ENCODE measurements around the gene EFNA5.

The EFNA5 gene

DNA sequence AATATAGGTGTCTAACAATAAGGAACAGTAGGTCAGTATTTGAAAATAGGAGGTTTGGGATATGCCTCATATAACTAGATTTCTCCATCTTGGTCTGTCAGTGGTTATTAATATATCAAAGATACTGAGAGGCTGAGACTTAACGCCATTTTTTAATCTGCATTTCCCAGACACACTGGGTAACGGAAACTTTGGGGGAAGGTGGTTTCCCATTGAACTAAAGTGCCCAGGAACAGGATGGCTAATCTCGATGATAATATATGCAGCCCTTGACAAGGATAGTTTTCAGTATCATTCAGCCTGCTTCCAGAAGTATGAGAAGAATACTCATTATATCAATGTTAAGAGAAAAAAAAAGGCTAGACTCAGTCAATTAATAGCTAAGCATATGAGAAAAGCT is 30.7 kb downstream of the EFNA5 start:
- DNase-seq (ENCODE audit: low read depth) = no peak

DNA sequence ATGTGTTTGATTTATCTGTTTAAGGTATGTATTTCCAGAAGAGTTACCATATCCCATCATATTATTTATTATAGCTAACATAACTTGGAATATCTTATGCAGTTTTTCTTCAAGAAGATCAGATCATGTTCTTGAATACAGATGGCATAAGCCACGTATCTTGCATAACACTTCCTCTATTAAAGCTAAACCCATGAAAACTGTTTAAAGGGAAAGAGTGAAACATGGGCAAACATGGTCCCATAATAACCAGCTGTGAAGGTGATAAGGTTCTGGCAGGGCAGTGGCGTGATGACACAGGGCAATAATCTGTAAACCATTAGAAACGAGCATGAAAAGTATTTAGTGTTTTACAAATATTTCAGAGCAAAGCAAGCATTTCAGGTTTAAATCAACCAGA is 34.2 kb downstream of the EFNA5 start:
- DNase-seq (ENCODE audit: low read depth) = no peak

DNA sequence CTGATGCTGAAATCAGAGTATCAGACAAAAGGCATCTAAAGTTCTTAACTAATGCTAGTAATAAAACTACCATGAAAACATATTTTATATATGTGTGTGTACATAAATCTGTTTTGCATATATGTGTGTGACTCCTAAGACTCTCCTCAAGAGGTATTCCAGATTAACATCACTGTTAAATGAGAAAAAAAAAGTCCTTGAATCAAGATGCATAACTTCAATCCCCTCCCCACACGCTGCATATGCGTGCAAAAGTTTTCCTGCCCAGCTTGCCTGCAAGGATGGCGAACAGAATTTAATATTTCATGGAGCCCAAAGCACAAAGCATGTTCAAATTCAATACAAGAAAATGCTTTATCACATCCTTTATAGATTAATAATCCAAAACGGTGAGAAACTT is 34.7 kb downstream of the EFNA5 start:
- DNase-seq (ENCODE audit: low read depth) = no peak

DNA sequence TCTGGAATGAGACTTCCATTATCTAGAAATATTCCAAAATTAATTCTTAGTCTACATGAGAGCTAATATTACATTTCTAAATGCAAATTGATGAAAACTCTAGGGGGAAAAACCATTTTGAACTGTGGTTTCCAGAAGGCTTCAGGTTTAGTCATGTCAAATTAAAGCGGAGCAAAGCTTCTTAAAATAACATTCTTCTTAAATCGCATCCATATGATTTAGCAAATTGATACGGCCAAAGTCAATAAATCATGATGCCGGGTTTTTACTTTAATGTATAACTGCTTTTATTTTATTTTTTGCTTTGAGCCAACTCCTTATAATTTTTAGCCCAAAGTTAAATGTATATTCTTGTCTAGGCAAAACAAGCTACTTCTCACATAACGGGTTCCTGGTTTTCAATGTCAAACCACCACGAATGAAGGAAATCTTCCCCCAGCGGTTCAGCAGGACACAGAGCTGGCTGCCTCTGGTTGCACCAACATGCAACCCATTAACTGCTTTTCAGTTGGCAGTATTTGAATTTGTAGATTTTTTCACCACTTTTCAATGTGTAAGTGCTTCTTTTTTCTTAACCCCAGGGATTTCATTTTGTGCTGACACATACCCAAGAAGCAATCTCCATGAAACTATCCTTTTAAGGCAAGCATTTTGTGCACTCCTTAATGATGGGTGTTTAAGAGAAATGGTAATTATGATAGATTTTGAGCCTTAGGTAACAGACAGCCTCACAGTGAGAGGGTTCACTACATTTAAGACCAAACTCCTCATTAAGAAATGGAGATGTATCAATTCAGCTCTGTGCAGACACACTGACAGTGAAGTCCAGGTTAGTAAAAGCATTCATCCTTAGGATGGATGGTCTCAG is 35.5 kb downstream of the EFNA5 start:
- DNase-seq (ENCODE audit: low read depth) = no peak

GRCh38 chr5:107633171-107633901 is 37.4 kb downstream of the EFNA5 start:
- no peak for DNase-seq (ENCODE audit: low read depth)

- no peak for DNase-seq (ENCODE audit: low read depth)
Observed at GRCh38 chr5:107631805-107632362, 38.9 kb downstream of the EFNA5 start.

DNA sequence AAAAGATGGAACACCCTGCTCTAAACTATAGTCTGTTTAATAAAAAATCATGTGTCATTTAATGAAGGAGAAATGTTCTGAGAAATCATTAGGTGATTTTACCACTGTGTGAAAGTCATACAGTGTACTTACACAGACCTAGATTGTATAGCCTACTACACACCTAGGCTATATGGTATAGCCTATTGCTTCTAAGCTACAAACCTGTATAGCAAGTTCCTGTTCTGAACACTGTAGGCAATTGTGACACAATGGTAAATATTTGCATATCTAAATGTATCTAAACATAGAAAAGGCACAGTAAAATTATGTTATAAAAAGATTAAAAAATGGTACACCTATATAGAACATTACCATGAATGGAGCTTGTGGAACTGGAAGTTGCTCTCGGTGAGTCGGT is 40.6 kb downstream of the EFNA5 start:
- no peak for DNase-seq (ENCODE audit: low read depth)

DNA sequence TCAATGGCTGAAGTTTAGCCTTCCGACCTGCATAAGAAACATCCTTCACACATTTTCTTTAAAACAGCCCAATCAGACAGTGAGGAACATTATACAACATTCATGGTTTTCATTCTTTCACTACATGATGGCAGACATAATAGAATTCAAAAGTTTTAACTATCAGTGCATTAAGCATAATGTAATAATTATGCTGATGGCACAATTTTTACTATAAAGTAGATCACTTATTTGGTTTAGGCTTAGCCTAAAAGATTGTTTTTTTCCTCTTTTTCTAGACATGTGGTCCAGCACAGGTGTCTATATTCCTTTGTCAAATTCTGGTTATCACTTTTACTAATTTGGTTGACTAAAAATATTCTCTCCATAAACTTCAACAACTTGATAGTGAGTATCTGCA is 46.5 kb downstream of the EFNA5 start:
- DNase-seq (ENCODE audit: low read depth) = no peak

GRCh38 chr5:107621089-107621488 is 49.6 kb downstream of the EFNA5 start:
- DNase-seq (ENCODE audit: low read depth) = no peak

DNA sequence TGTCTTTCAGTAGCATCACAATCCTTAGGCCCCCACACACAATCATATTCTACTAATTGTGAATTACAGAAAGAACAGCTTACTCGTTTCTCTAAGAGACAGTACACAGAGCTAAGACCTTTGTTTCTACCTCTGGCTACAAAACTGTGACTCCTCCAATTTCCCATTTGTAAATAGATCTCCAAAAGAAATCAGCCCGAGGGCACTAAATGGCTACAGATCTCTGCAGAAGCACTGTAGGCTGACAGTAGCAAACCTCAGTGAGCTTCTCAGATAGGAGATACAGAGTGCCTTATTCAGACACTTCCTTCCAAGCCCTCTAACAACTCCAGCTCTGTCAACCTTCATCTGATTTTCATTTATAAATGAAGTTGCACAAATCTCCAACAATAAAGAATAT is 51.0 kb downstream of the EFNA5 start:
- no peak for DNase-seq (ENCODE audit: low read depth)

DNA sequence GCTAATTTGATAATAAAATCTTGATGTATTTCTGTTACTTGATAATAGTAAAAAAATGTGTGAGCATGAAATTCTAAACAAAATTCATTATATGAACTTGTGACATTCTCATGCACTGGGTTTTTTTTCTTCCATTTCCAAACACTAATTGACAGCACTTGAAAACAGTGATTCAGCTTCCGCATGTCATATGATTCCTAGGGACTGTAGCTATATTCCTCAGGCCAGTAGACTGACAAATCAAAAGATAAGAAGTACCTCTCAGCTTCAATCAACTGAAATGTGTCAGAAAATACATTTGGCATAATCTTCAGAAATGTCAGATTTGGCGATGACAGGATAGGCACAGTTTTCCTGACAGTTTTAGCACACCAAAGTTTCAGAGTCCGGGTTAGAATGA is 52.5 kb downstream of the EFNA5 start:
- DNase-seq (ENCODE audit: low read depth) = no peak

GRCh38 chr5:107617052-107617451 is 53.7 kb downstream of the EFNA5 start:
- no peak for DNase-seq (ENCODE audit: low read depth)

DNA sequence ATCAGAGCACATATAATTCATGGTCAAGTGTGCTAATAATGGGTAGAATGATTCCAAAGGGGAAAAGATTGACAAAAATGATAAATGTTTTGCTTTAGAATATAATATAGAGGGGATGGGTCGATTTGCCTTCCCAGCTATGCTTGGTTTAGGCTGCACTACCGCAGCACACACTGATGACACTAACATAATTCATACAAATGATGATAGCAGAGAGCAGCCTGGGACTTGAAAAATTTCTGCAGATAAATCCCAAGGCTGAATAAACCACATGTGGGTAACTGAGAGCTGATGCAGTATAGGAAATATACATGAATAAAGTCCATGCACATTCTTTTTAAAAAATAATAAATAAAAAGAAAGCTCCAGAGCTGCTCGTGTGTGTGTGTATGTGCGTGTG is 54.5 kb downstream of the EFNA5 start:
- DNase-seq (ENCODE audit: low read depth) = no peak

- DNase-seq (ENCODE audit: low read depth) = no peak
Observed at GRCh38 chr5:107615299-107615817, 55.4 kb downstream of the EFNA5 start.

- no peak for DNase-seq (ENCODE audit: low read depth)
Observed at GRCh38 chr5:107612541-107612940, 58.2 kb downstream of the EFNA5 start.

GRCh38 chr5:107610798-107611197 is 59.9 kb downstream of the EFNA5 start:
- no peak for DNase-seq (ENCODE audit: low read depth)

GRCh38 chr5:107607671-107608345 is 62.9 kb downstream of the EFNA5 start:
- DNase-seq (ENCODE audit: low read depth) = no peak

DNA sequence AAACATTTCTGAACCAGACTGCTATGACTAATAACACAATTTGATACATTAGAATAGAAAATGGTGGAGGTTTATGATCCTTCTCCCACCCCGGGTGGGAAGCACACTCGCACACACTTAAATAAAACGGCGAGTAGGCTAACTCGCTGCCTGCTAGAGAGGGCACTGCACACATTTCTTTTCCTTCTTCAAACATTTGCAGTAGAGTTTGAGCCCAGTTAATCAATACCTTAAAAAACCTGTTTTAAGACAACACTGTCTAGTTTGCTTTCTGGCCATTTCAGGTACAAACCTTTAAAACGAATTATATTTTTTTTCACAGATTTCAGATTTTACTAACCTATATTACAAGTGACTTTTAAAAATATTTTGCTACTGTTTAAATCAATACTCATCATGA is 63.5 kb downstream of the EFNA5 start:
- DNase-seq (ENCODE audit: low read depth) = no peak

- DNase-seq (ENCODE audit: low read depth) = no peak
Observed at GRCh38 chr5:107605596-107606125, 65.1 kb downstream of the EFNA5 start.

DNA sequence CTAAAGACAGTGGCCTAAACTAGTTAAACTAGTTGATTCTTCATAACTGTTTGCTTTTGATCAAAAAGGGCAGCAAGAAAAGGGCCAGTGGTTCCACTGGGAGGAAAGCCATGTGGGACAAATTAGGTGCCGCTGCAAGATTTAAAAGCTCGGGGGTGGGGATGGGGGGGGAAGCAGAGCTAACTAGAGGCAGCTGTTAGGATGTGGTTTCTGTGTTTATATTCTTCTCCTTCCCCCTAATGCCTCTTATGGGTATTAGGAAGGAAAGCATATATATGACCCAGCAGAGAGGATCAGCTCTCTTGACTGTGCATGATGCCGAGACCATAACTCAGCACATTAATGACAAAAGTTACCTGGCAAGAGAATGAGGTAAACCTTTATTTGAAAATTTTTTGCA is 65.7 kb downstream of the EFNA5 start:
- DNase-seq (ENCODE audit: low read depth) = no peak

DNA sequence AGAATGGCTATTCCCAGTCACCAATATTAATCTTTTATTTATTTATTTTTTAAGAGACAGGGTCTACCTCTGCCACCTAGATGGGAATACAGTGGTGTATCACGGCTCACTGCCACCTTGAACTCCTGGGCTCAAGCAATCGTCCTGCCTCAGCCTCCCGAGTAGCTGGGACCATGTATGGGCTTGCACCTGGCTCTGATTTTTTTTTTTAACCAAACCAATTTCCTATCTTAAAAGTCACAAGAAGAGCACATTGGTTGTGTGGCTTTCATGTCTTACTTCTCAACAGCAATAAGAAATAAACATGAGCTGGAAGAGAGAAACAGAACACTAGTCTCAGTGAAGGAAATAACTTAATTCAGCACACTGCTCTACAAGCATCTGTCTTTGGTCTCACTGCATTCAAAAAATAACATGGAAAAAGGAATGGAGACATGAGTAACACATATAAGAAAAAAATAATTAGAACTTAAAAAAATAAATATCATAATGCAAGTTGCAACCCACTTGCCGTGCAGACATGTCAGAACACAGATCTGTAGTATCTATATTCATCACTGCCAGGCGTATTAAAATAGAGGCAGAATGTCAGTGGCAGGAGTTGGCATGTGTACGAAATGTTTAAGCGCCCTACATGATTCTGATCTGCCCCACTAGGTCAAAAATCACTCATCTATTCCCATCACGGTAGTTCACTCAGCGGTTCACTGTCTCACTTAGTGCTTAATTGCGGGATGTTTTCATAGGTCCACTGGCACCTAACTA is 66.4 kb downstream of the EFNA5 start:
- no peak for DNase-seq (ENCODE audit: low read depth)
